Stomach (tissue), 4 donors: ENCODE results near the gene PPP1R12A.

Experiments
- EP300 ChIP-seq: sonication (generic); formaldehyde crosslinking; IDR thresholded peaks from one replicate; pipeline ENCODE4 v1.6.1; 2017; ENCODE audit warnings: antibody characterized with exemption
- POLR2A ChIP-seq, 4 donors: fragments of 450-650 bp; IDR thresholded peaks; one replicate each; pipeline ENCODE4 v1.6.1; 2016; ENCODE audit warnings: antibody characterized with exemption in 4 of 4, control low read depth in 2 of 4, mild to moderate bottlenecking in 1 of 4, moderate library complexity in 1 of 4
- POLR2AphosphoS5 ChIP-seq, 3 donors: sonication (generic); formaldehyde crosslinking; IDR thresholded peaks; one replicate each; pipeline ENCODE4 v1.6.1; 2016; ENCODE audit warnings: antibody characterized with exemption in 3 of 3
- TF ChIP-seq, protein P1 (sequence below), 7 experiments: fragments of 450-650 bp in 4 of 7; fragments of 200-600 bp in 3 of 7; sonication (generic) in 3 of 7; IDR thresholded peaks; one replicate each; pipeline ENCODE4 v1.5.1; 2016 to 2019; ENCODE audit warnings: antibody characterized with exemption in 7 of 7, control low read depth in 2 of 7, mild to moderate bottlenecking in 1 of 7

DNA sequence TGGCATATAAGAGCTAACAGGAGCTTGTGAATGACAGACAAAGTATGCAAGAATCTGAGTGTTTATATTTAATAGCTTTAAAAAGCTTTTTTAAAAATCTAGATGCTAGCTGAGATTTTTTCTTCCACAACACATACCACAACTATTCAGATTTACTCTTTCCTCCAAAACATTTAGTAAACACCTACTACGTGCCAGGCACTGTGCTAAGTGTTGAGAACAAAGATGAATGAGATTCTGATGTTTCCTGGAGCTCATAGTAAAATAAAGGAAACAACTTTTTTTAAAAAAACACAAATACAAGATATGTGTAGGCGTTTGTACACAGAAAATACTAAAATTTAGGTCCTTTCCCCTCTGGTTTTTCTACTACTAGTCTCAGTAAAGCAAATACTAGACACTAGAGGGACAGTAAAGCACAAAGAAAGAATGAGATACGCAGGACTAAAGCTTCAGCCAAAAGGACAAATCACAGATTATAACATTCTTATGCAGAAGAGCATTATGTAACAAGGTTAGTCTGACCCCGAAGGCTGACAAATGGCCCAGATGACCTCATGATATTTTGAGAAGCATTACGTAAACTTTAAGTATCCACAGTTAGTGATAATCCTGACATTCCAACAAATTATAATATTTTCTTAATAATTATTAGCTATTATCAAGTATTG lies 165.6 kb downstream of the PPP1R12A start:
- TF ChIP-seq POLR2A (IDR thresholded peaks at IDR 0.05) (no peak), EP300 (no peak), POLR2AphosphoS5 (IDR thresholded peaks at IDR 0.05) (no peak)
- TF ChIP-seq, protein P1, sequence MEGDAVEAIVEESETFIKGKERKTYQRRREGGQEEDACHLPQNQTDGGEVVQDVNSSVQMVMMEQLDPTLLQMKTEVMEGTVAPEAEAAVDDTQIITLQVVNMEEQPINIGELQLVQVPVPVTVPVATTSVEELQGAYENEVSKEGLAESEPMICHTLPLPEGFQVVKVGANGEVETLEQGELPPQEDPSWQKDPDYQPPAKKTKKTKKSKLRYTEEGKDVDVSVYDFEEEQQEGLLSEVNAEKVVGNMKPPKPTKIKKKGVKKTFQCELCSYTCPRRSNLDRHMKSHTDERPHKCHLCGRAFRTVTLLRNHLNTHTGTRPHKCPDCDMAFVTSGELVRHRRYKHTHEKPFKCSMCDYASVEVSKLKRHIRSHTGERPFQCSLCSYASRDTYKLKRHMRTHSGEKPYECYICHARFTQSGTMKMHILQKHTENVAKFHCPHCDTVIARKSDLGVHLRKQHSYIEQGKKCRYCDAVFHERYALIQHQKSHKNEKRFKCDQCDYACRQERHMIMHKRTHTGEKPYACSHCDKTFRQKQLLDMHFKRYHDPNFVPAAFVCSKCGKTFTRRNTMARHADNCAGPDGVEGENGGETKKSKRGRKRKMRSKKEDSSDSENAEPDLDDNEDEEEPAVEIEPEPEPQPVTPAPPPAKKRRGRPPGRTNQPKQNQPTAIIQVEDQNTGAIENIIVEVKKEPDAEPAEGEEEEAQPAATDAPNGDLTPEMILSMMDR (IDR thresholded peaks at IDR 0.05), result no peak
